Activated CD4-positive, alpha-beta T cell treated with anti-CD3 and anti-CD28 coated beads, Interleukin-2, amount 10 ng/mL, durations not matched to agents 7 days and 5 days (primary cell): ENCODE measurements around the gene CFHR4. TPM values are rescaled to one million over a fixed set of nuclear protein-coding genes. Genes with fewer than 3 reads are reported as not detected.
"Not testable (repeated sequence)": the region's sequence is repeated elsewhere in the genome, so short reads cannot be mapped to it uniquely, and the experiment has no call there.

Experiments used
- CTCF ChIA-PET: fragments of 350-600 bp; sonication (Branson Sonifier 250); formaldehyde crosslinking; loops from one replicate; lab custom pipeline; 2021; ENCODE audit warnings: antibody characterized with exemption; lab: Charles Lee
- POLR2A ChIA-PET: fragments of 350-600 bp; sonication (Branson Sonifier 250); formaldehyde crosslinking; loops from one replicate; lab custom pipeline; 2021; ENCODE audit warnings: antibody characterized with exemption; lab: Charles Lee
- DNase-seq: peaks from one replicate; pipeline ENCODE4 v3.0.0-alpha.2; 2020
- H3K27ac Mint-ChIP-seq: one replicate; pipeline ENCODE4 v1.8.0; 2021; ENCODE audit warnings: mild to moderate bottlenecking, moderate library complexity, mixed read lengths
- H3K27me3 Mint-ChIP-seq: one replicate; pipeline ENCODE4 v1.8.0; 2021; ENCODE audit warnings: mixed read lengths
- H3K36me3 Mint-ChIP-seq: one replicate; pipeline ENCODE4 v1.8.0; 2021; ENCODE audit warnings: low read depth, mixed read lengths
- H3K4me1 Mint-ChIP-seq: one replicate; pipeline ENCODE4 v1.8.0; 2021; ENCODE audit warnings: mixed read lengths
- H3K4me3 Mint-ChIP-seq: one replicate; pipeline ENCODE4 v1.8.0; 2021; ENCODE audit warnings: mild to moderate bottlenecking, moderate library complexity, mixed read lengths
- H3K9me3 Mint-ChIP-seq: one replicate; pipeline ENCODE4 v1.8.0; 2021; ENCODE audit warnings: mixed read lengths
- total RNA-seq, 2 experiments: library from RNA; stranded (reverse); gene quantifications; one replicate each; pipeline ENCODE4 v1.2.3, GENCODE V29; 2021

The CFHR4 gene
- total RNA-seq, 2 experiments from 2014 or later, result not detected

DNA sequence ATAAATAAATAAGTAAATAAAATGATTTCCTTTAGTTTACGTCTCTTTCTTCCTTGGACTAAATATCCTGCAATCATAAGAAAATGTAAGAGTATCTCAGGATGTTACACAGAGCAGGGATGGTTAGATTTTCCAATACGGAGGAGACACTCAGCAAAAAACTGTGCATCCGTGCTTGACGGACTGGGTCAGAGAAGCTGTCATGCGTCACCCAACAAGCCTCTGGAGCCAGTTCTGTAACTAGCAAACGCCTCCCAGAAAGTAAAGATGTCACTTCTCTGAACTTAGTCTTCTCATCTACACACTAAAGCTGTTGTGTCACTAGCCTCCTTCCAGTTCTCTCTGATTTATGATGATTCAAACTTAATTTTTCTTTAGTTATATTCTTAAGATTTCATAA, 3.4 kb downstream of the CFHR4 start:
- Mint-ChIP-seq H3K4me3 (no peak overlapping the region), H3K4me1 (no peaks in the 10 kb centered on the region), H3K9me3 (no peaks in the 10 kb centered on the region), H3K27ac (no peak overlapping the region), H3K27me3 (no peaks in the 10 kb centered on the region), H3K36me3 (no peaks in the 10 kb centered on the region)
- no peak for DNase-seq
- ChIA-PET POLR2A (no interaction called here), CTCF (no interaction called here)

DNA sequence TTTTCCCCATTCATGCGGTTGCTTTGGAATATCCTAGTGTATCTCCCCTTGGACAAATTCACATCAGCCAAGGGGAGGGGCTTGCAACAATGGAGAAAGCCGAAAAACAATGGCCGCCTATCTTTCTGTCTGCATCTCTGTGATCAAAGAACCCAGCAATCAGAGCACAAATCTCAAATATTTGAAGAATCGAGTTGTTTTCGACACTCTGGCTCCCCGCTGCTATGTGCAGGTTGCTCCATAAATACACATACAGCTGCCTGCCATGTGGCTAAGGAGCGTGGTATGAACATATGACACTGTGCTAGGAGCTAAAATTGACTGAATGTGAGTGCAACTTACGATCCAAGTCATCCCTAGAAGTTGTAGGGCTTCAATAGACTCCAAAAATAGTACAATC, 8.5 kb downstream of the CFHR4 start:
- no peaks in the 10 kb centered on the region for H3K36me3 Mint-ChIP-seq
- H3K4me3 Mint-ChIP-seq, result no peak overlapping the region
- no peak for DNase-seq
- no peaks in the 10 kb centered on the region for H3K9me3 Mint-ChIP-seq
- POLR2A ChIA-PET, result no interaction called here
- H3K4me1 Mint-ChIP-seq, result no peaks in the 10 kb centered on the region
- H3K27me3 Mint-ChIP-seq, result no peaks in the 10 kb centered on the region
- CTCF ChIA-PET, result no interaction called here
- H3K27ac Mint-ChIP-seq, result no peak overlapping the region

- H3K27ac Mint-ChIP-seq, result no peak overlapping the region
- CTCF ChIA-PET, result no interaction called here
- no peaks in the 10 kb centered on the region for H3K4me1 Mint-ChIP-seq
- H3K4me3 Mint-ChIP-seq, result no peak overlapping the region
- no peaks in the 10 kb centered on the region for H3K27me3 Mint-ChIP-seq
- DNase-seq, result no peak
- H3K36me3 Mint-ChIP-seq, result no peaks in the 10 kb centered on the region
- POLR2A ChIA-PET, result no interaction called here
- no peaks in the 10 kb centered on the region for H3K9me3 Mint-ChIP-seq
Measured at GRCh38 chr1:196897158-196897828, 9.4 kb downstream of the CFHR4 start.

DNA sequence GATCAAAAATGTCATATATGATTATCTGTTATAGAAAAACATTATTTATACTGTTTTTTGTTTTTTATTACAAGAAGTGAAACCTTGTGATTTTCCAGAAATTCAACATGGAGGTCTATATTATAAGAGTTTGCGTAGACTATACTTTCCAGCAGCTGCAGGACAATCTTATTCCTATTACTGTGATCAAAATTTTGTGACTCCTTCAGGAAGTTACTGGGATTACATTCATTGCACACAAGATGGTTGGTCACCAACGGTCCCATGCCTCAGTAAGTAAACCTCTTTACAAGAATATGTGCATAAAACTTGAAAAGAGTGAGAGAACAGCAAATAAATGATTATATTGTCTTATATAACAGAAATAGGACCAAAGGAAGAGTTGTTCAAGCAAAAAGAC, 14.5 kb downstream of the CFHR4 start:
- ChIA-PET POLR2A (no interaction called here), CTCF (no interaction called here)
- no peaks in the 10 kb centered on the region for H3K4me1 Mint-ChIP-seq
- H3K9me3 Mint-ChIP-seq, result no peaks in the 10 kb centered on the region
- no peak overlapping the region for H3K4me3 Mint-ChIP-seq
- no peak for DNase-seq
- H3K36me3 Mint-ChIP-seq, result no peaks in the 10 kb centered on the region
- H3K27me3 Mint-ChIP-seq, result no peaks in the 10 kb centered on the region
- H3K27ac Mint-ChIP-seq, result no peak overlapping the region

GRCh38 chr1:196910215-196910614, 22.4 kb downstream of the CFHR4 start:
- Mint-ChIP-seq H3K4me3 (no peak overlapping the region), H3K27me3 (no peaks in the 10 kb centered on the region), H3K4me1 (no peaks in the 10 kb centered on the region), H3K9me3 (no peaks in the 10 kb centered on the region), H3K27ac (no peak overlapping the region), H3K36me3 (no peaks in the 10 kb centered on the region)
- ChIA-PET CTCF (no interaction called here), POLR2A (no interaction called here)
- DNase-seq, result no peak

DNA sequence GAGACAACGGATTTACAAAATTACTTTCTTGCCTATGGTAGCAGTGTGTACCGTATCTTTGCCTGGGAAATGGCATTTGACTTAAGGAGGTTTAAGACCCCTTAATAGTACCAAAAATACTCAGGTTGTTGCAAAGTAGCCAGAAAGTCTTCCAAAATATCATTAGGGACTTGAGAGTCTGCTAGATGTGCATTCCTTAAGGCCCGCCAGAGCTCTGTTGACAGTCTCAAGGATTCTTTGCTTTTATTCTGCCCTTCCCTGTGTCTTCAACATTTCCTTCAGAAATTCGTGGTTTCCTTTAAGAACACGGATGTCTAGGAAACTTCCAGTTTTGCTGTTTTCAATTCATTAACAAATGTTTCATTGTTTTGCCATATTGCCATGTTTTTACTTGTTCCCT, 24.4 kb downstream of the CFHR4 start:
- H3K4me1 Mint-ChIP-seq, H3K27ac Mint-ChIP-seq, DNase-seq, CTCF ChIA-PET, H3K4me3 Mint-ChIP-seq, H3K9me3 Mint-ChIP-seq, H3K36me3 Mint-ChIP-seq, H3K27me3 Mint-ChIP-seq, POLR2A ChIA-PET: not testable (repeated sequence)

GRCh38 chr1:196926839-196927238, 39.0 kb downstream of the CFHR4 start:
- CTCF ChIA-PET, result not testable (repeated sequence)

GRCh38 chr1:196932853-196933252, 45.0 kb downstream of the CFHR4 start:
- H3K9me3 Mint-ChIP-seq, H3K27me3 Mint-ChIP-seq, H3K4me1 Mint-ChIP-seq, POLR2A ChIA-PET, H3K36me3 Mint-ChIP-seq, CTCF ChIA-PET, H3K27ac Mint-ChIP-seq, H3K4me3 Mint-ChIP-seq, DNase-seq: not testable (repeated sequence)

More at GRCh38 chr1:196926839-196927238, 39.0 kb downstream of the CFHR4 start:
- H3K4me1 Mint-ChIP-seq, H3K27me3 Mint-ChIP-seq, H3K27ac Mint-ChIP-seq, H3K4me3 Mint-ChIP-seq, H3K36me3 Mint-ChIP-seq, H3K9me3 Mint-ChIP-seq, DNase-seq, POLR2A ChIA-PET: not testable (repeated sequence)

- CTCF ChIA-PET, result no interaction called here
- DNase-seq, result no peak
Measured at GRCh38 chr1:196933531-196934189, 45.8 kb downstream of the CFHR4 start.

DNA sequence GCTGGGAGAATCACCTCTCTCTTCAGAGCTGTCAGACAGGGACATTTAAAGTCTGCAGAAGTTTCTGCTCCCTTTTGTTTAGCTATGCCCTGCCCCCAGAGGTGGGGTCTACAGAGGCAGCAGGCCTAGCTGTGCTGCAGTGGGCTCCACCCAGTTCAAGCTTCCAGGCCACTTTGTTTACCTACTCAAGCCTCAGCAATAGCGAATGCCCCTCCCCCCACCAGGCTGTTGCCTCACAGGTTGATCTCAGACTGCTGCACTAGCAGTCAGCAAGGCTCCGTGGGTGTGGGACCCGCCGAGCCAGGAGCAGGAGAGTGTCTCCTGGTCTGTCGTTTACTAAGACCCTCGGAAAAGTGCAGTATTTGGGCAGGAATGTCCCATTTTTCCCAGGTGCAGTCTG, 53.6 kb downstream of the CFHR4 start:
- H3K9me3 Mint-ChIP-seq, H3K27me3 Mint-ChIP-seq, POLR2A ChIA-PET, DNase-seq, H3K27ac Mint-ChIP-seq, CTCF ChIA-PET, H3K4me3 Mint-ChIP-seq, H3K4me1 Mint-ChIP-seq, H3K36me3 Mint-ChIP-seq: not testable (repeated sequence)

More at GRCh38 chr1:196933531-196934189, 45.8 kb downstream of the CFHR4 start:
- Mint-ChIP-seq H3K4me1 (no peaks in the 10 kb centered on the region), H3K4me3 (no peak overlapping the region), H3K36me3 (no peaks in the 10 kb centered on the region), H3K9me3 (no peaks in the 10 kb centered on the region), H3K27me3 (no peaks in the 10 kb centered on the region), H3K27ac (no peak overlapping the region)
- POLR2A ChIA-PET, result no interaction called here

- H3K27ac Mint-ChIP-seq, H3K9me3 Mint-ChIP-seq, H3K27me3 Mint-ChIP-seq, H3K4me1 Mint-ChIP-seq, H3K36me3 Mint-ChIP-seq, H3K4me3 Mint-ChIP-seq, POLR2A ChIA-PET, CTCF ChIA-PET, DNase-seq: not testable (repeated sequence)
Measured at GRCh38 chr1:196943568-196943967, 55.7 kb downstream of the CFHR4 start, which contains the start of gene CFHR2. Gene CFHR2, plus strand, starts transcription at chr1:196943738. Its CDS starts 143 bp downstream, at chr1:196943881.

DNA sequence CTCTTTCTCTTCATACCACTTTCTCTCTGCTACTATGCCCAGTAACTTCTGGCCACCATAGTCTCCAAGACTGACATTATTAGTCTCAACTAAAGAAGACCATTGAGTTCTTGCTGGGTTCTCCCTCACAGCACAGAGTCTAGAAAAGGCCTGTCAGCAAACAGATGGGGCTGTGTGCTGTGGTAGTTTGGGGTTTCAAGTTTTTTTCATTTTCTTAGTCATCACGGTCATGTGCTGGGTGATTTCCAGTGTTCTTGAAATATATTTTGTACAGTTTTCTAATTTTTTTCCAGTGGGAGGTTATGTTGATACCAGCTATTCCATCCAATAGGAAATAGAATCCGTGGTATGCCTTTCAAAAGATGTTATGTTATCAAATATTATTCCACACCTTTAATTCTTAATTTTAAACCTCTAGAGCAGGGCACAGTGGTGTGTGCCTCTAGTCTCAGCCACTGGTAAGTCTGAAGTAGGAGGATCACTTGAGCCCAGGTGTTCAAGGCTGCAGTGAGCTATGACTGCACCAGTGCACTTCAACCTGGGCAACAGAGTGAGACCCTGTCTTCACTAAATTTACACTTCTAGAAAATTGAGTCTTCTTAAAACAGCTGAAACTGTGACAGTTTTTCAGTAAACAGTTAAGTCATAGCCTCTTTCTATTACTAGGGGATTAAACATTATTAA, 64.0 kb downstream of the CFHR4 start:
- ChIA-PET POLR2A (no interaction called here), CTCF (interaction anchor here (0.5 kb wide), 1 partner anchor 206 kb away, joined by 3 read pairs; no protein-coding TSS in a partner anchor)
- no peak overlapping the region for H3K4me3 Mint-ChIP-seq
- no peak for DNase-seq
- H3K4me1 Mint-ChIP-seq, result no peaks in the 10 kb centered on the region
- no peaks in the 10 kb centered on the region for H3K27me3 Mint-ChIP-seq
- H3K36me3 Mint-ChIP-seq, result no peaks in the 10 kb centered on the region
- H3K9me3 Mint-ChIP-seq, result no peaks in the 10 kb centered on the region
- H3K27ac Mint-ChIP-seq, result no peak overlapping the region

DNA sequence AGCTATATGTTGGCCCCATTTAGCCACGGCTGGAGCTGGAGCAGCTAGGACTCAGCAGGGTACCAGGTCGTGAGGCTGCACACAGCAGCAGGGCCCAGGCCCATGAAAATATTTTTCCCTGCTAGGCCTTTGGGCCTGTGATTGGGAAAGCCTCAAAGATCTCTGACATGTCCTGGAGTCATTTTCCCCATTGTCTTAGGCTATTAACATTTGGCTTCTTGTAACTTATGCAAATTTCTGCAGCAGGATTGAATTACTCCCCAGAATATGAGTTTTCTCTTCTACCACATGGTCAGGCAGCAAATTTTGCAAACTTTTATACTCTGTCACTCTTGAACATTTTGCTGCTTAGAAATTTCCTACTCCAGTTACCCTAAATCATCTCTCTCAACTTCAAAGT, 66.9 kb downstream of the CFHR4 start:
- no peak for DNase-seq
- H3K9me3 Mint-ChIP-seq, result no peaks in the 10 kb centered on the region
- CTCF ChIA-PET, result no interaction called here
- H3K4me1 Mint-ChIP-seq, result no peaks in the 10 kb centered on the region
- H3K4me3 Mint-ChIP-seq, result no peak overlapping the region
- H3K27me3 Mint-ChIP-seq, result no peaks in the 10 kb centered on the region
- H3K36me3 Mint-ChIP-seq, result no peaks in the 10 kb centered on the region
- no peak overlapping the region for H3K27ac Mint-ChIP-seq
- POLR2A ChIA-PET, result no interaction called here
